HT-29 (cell line): Measurements from ENCODE around the gene SERINC1. TPM values are rescaled to one million over a fixed set of nuclear protein-coding genes. Genes with fewer than 3 reads are reported as not detected.
A peak's percentile ranks its signal among the peaks of the same experiment; 100 is the strongest.

Experiments used
- DNase-seq: peaks from one replicate; pipeline ENCODE4 v3.0.0-alpha.2; 2015; ENCODE audit warnings: low spot score
- total RNA-seq: library from RNA; depleted of rRNA; stranded (reverse); fragments of >200 nt; shearing (Covaris generic); gene quantifications from 2 replicates; pipeline ENCODE4 v1.2.3, GENCODE V29; 2014

SERINC1 gene
- total RNA-seq, 1 experiment from 2014 or later = 27.0 TPM

DNA sequence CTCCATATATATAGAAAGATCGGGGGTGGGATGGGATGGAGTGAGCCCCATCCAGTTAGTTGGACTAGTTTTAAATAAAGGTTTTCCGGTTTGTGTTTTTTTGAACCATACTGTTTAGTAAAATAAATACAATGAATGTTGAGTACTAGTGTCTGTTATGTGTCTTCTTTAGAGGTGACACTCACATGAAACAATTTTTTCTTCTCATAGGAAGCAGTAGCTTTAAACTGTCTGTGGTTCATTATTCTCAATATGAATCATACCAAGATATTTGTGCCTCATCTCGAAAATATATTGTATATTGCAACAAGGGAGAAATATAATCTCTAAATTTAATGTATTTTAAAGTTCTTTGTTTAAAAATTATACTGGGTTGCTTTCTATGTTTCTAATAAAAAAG, 38.8 kb downstream of the SERINC1 start:
- DNase-seq = no peak

DNA sequence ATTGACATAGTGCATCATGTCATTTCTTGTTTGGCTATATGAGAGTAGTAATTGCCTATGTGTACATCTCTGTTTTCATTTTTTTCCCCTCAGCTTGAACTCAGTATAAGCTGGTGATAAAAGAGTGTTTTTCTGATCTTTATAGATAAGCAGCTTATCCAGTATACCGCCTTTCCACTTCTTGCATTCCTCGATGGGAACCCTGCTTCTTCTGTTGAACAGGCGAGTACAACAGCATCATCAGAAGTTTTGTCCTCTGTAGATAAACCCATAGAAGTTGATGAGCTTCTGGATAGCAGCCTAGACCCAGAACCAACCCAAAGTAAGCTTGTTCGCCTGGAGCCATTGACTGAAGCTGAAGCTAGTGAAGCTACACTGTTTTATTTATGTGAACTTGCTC, 39.8 kb downstream of the SERINC1 start:
- no peak for DNase-seq

DNA sequence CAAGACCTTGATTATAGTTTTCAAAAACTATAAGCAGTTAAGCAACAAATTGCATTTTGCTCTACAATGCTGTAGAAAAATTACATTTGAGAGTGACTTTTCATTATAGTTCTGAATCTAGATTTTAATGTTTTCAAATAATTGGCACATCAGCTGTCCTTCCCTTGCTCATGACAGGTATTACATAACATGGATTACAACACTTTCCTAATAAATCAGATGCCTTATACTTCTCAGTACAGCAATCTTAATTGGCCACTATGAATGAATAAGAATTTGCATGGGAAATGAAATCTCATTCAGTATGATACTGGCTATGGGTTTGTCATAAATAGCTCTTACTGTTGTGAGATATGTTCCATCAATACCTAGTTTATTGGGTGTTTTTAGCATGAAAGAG, 42.3 kb downstream of the SERINC1 start:
- DNase-seq = no peak

DNA sequence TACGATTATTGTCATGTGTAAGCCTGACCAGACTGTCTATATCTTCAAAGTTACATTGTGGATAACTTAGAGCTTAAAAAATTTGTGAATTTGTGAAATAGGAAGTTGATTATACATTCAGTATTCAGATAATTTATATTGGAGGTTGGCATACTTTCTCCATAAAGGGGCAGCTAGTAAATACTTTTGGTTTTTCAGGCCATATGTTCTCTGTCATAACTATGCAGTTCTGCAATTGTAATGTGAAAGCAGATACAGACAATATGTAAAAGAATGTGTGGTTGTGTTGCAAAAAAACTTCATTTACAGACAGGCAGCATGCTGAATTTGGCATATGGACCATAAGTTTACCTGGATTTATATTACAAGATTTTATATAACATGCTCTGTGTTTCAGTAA, 42.8 kb downstream of the SERINC1 start:
- DNase-seq = no peak

DNA sequence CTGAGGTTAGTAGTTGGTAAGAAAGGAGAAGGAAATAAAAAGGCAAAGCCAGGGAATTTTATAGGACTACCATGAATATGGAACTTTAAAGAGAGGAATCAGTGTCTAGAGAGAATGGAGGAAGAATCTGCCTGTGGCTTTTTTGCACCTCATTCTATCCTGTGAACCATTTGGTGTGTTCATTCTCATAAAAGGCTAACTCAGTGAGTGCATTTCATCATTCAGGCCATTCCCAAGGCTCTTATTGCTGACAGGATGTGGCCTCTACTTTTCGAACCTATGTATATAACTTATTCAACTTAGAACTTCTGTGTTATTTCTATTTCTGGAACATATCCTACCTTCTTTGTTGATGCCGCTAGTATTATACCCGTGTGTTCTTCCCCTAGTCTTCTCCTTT, 45.0 kb downstream of the SERINC1 start:
- no peak for DNase-seq

DNA sequence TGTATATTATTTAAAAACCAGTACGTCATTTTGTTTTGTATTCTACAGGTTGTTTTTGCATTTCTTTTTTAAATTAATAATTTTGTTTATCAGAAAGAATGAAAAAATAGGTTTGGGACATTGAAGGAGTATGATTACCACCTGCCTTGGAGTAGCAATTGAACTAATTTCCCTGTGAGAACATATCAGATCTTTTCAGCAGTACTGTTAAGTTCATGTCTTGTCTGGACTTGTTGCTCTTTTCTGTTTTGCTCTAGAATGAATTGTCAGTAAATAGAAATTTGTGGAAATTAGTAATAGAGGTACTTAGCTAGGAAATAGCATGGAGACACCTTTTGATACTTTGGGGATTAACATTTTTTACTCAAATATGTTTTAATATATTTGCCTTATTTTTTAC, 47.9 kb downstream of the SERINC1 start:
- DNase-seq = no peak

DNA sequence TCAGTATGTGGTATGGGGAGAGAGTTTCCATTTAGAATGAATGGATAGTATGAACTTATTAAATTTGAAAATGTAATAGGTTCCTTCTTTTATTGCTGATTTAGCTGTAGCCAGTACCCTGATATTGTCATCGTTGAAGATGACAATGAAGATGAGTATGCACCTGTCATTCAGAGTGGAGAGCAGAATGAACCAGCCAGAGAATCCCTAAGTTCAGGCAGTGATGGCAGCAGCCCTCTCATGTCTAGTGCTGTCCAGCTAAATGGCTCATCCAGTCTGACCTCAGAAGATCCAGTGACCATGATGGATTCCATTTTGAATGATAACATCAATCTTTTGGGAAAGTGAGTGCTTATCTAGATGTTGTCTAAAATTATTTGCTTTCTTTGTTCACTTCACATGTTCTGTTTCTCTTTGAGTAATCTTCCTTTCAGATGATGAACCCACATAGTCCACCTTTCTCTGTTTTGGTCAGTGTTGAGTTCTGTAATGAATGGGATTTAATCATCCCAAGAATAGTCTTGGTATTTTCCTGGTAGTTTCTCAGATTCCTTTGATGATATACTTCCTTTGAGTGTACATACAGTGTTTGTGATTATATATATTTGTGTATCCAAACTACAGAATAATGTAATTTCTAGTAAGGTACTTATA, 48.9 kb downstream of the SERINC1 start:
- DNase-seq = no peak

DNA sequence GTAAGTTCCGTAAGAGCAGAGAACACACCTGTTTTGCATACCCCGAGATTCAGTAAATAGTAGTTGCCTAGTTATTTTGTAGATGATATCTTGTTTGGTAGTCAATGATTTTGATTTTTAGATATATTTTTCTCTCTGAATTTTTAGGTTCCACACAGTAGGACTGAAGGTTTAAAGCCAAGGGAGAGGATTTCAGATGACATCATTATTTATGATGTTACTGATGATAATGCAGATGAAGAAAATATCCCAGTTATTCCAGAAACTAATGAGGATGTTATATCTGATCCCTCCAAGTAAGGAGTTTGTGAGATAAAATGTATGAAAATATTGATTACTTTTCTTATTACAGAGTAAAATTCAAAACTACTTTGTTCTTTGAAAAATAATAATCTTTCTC, 49.6 kb downstream of the SERINC1 start:
- no peak for DNase-seq

DNA sequence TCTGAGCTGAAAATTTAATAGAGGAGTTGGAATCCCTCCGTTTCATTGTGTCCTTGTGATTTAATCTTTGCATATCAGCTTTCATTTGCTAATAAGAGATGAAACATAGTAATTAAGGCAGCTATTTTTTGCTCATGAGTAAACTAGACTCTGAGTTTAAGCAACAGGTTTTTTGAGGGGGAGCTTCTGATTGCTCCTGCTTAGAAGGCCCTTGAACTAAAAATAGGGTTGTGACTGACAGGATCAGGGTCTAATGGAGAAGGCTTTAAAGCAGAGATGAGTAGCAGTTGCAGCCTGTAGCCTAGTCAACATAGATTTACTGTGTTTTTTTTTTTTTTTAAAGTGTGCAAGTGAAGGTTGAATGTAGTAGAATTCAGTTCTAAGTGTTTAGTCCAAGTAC, 54.8 kb downstream of the SERINC1 start:
- no peak for DNase-seq

DNA sequence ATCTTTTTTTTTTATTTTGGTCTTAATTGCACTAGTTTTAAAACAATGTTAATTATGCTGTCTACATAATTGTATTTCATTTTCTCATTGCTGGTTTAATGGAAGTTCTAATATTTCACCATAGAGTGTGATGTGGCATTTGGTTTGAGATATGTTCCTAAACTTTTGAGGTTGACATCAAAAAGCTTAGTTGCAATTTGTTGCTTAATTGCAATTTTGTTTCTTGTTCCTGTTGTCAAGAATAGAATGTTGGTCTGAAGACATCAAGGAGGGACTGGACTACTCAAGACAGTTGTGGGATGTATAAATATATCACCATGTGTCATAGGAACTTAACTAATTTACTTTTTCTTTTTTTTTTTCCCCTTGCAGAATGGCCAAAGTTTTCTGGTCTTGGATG, 59.6 kb downstream of the SERINC1 start:
- DNase-seq = no peak

DNA sequence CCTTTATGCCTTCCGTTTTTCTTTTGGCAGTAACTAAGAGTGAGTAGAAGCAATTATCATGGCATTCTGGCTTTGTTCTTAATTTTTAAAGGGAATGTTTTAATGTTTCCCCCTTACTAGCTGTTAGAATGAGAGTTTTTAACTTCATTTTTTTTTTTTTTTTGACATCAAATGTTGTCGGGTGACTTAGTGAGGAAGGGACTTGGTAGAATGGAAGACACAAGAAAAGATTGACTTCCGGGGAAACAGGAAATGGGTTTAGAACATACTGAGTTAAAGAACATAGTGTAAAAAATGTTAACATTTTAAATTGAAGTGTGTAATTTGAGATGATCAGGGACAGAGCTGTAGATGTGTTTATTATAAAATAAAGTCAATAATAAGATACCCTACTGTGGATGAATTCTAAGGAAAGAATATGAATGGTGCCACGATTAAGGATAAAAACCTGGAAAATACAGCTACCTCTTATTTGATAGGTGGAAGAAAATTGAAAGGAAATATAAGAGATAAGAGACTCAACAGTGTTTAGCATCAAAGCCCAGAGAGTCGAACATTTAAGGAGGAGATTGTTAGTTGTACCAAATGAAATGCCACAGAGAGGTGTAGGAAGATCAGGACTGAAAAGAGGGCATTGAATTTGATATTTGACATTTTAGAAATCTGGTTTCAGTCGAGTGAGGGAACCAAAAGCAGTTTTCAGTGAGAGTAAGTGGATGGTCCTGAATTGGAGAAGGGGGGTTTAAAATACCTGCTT, 62.7 kb downstream of the SERINC1 start:
- DNase-seq = no peak

DNA sequence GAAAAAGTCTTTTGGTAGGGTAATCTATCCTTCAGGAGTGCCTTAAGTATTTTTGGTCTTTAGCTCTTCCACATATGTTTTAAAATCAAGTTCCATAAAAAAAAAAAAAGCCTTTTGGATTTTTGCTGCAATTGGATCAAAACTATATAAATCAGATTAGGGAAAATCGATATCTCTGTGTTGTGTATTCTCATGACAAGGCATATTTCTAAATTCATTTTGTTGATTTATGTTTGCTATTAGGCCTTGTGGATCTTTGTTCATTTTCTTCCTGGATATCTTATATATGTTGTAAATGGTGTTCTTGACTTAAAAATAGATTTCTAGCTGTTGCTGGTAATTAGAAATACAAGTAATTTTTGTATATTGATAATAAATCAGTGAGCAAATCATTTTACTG, 63.4 kb downstream of the SERINC1 start:
- no peak for DNase-seq

DNA sequence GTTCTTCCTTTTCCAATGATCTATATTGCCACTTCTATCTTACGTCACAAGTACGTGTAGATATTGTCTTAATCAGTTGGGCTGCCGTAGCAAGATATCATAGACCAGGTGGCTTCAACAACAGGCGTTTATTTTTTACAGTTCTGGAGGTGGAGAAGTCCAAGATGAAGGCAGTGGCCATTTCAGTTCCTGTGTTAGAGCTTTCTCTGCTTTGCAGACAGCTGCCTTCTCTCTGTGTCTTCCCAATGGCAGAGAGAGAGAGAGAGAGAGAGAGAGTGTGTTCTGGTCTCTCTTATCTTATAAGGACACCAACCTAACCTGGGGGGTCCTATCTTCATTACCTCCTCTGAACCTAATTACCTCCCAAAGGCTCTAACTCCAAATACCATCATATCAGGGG, 63.9 kb downstream of the SERINC1 start:
- no peak for DNase-seq

DNA sequence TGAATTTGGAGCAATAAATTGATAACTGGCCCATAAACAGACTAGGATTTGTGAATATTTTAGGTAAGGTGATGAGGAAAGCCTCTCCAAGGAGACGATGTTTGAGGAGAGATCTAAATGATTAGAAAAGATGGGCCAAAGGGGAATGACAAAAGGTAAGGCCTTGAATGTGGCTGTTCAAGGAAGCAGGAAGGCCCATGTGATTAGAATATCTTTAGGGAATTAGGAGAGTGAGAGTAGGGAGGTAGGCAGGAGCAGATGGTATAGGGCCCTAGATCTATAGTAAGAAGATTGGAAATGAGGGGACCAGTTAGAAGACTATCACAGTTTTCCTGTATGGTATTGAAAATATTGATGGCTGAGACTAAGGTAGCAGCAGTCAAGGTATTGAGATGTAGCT, 65.4 kb downstream of the SERINC1 start:
- DNase-seq = no peak

DNA sequence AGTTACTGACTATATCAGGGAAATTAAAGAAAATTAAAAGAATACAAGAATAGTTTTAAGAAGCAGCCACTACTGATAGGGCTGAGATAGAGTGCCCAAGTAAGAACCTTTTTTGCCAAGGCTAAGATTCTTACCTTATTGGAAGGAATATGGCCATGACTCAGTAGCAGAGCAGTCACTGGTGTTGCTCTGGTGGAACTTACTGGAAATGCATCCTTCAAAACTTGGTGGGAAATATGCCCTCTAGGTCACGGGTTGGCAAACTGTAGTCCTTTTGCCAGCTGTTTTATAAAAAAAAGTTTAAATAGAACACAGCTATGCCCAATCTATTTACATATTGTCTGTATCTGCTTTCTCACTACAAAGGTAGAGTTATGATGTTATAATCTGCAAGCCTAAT, 66.2 kb downstream of the SERINC1 start:
- DNase-seq = no peak

DNA sequence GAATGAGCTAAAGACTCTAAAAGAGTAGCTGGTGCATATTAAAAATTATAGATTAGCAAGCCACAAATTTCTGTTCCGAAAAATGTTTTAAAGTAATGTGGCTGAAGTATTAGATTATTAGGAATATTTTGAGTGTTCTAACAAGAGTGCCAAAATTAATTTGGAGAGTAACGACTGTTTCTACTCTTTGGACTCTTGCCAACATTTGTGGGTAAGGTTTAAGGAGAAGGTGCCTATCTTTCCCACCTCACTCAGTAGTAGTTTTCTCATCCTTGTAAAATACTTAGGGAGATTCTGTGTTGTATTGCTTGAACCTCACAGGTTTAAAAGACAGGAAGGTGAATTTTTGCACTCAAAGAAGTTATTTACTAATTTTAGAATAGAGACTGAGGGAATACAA, 67.2 kb downstream of the SERINC1 start:
- DNase-seq = no peak

DNA sequence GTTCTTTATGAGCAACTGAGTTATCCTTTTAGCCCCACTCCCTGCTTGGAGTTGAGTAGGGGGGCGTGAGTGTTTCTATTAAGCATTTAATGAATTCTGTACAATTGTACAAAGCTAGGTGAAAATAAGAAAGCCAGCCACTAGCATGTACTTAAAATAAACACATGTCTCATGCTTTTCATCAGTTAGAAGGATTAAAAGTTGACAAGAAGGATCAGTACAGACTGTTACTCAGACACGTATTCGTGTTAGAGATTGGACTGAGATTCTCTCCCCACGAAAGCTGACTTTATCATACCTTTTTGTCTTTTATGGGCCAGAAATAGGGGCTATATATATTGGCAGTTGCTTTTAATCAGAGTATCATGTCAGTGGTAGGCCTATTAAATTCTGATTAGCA, 70.5 kb downstream of the SERINC1 start:
- no peak for DNase-seq

DNA sequence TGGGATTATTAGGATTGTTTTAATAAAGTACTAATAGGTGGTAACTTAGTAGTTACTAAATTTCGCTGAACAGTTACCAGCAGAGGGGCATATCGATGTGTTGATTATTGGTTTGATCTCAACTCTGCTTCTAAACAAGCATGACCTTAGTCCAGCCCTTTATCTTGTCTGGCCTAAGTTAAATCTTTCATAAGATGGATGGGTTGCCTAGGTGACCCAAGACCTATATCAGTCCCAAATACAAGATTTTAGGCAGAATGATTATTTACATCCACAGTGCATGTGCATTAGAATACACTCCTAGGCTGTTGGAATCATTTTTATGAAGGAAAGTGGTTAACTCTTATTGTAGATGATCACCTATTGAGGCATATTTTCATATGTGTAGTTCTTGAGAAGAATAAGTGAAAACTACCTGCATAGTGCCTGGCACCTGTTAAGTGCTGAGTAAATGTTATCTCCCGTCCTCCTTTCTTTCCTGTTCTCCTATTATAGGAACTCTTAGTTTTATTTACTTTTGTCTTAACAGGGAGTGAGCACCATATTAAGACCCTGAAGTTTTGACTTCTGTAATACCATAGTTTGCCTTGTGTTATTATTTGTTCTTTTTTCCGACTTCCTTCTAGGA, 71.0 kb downstream of the SERINC1 start:
- DNase-seq = peak; percentile 20

DNA sequence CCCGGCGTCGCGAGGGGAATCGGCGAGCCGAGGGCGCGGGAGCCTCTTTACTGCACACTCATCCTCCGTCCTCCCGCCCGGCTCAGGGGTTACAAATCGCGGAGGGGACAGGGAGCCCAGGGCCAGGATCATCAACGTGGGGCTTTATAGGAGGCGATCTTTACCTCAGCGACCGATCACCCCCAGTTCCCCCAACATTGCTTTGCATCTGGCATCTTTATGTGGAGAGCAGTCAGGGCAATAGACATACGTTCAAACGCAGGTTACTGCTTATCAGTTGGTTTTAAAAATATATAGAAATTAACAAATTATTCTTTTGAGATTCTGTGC, 71.5 kb downstream of the SERINC1 start:
- peak; percentile 25 for DNase-seq

DNA sequence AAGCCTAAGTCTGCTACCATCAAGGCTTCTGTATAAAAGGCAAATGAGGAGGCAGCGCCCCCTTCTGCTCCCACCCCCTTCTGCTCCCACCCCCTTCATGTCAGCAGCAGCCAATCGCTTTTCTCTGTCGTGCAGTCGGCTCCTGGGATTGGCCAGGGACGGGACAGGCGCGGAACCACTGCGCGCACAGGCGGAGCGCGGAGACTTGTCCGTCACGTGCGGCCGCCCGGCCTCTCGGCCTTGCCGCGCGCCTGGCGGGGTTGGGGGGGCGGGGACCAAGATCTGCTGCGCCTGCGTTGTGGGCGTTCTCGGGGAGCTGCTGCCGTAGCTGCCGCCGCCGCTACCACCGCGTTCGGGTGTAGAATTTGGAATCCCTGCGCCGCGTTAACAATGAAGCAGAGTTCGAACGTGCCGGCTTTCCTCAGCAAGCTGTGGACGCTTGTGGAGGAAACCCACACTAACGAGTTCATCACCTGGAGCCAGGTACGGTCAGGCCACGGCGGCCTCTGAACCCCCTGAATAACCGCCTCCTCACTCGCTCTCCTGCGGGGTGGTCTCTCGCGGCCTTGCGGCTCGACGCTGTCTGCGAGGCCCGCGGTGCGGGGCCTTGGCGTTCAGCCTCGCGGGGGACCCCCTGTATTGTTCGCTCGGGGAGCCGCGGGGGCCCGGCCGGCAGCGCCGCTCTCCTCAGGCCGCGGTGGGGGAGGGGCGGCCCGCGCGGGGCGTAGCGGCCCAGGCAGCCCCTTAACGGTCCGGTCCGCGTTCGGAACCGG, 72.1 kb downstream of the SERINC1 start, which contains the start of gene HSF2:
HSF2 (plus strand) TSS at position 305 of the 773 bp plus-strand sequence; CDS start at position 391, 86 bp downstream.
- DNase-seq = peak; percentile 94

DNA sequence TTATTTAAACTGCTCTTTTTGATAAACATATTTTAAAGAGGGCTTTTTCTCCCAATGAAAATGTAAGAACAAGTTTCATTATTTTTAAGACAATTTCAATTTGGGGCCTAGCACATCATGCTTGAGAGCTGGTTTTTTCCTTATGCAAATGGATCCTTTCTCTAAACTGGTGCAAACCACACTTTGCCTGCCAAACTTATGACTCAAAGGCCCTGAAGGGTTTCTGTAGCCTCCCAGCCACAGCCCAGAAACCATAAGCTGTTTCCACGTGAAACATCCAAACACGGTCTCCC, 72.6 kb downstream of the SERINC1 start:
- no peak for DNase-seq

DNA sequence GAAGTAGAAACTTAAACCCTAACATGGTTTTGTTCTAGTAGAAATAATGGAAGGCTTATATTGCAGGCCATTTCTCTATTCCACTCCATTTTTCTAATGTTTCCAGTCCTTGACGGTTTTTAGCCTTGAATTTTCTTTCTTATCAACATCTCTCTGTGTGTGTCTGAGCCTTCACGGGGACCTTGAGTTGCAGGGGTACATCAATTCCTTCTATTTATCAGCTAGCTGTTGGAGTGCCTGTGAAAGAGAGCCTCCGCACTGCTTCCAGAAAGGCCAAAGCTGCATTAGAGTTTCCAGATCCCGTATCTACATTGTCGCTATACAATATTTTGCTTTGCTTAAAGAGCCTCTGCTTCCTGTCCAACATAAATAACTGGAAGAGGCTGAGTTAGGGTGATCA, 77.6 kb downstream of the SERINC1 start:
- DNase-seq = no peak
